Stimulated activated naive CD8-positive, alpha-beta T cell treated with anti-CD3 and anti-CD28 coated beads, Interleukin-15, Interleukin-2, amounts not matched to agents 100 ng/mL and 50 ng/mL, for 24 hours (primary cell): ENCODE measurements around the gene MN1.

Experiments used
- H3K27ac Mint-ChIP-seq: one replicate; pipeline ENCODE4 v1.8.0; 2021; ENCODE audit warnings: mild to moderate bottlenecking, mixed read lengths
- H3K27me3 Mint-ChIP-seq: one replicate; pipeline ENCODE4 v1.8.0; 2021; ENCODE audit warnings: mixed read lengths
- H3K36me3 Mint-ChIP-seq: one replicate; pipeline ENCODE4 v1.8.0; 2021; ENCODE audit warnings: low read depth, mixed read lengths
- H3K4me1 Mint-ChIP-seq: one replicate; pipeline ENCODE4 v1.8.0; 2021; ENCODE audit warnings: low read depth, mixed read lengths
- H3K4me3 Mint-ChIP-seq: one replicate; pipeline ENCODE4 v1.8.0; 2021; ENCODE audit warnings: mild to moderate bottlenecking, mixed read lengths
- H3K9me3 Mint-ChIP-seq: one replicate; pipeline ENCODE4 v1.8.0; 2021; ENCODE audit warnings: mixed read lengths

Gene MN1

DNA sequence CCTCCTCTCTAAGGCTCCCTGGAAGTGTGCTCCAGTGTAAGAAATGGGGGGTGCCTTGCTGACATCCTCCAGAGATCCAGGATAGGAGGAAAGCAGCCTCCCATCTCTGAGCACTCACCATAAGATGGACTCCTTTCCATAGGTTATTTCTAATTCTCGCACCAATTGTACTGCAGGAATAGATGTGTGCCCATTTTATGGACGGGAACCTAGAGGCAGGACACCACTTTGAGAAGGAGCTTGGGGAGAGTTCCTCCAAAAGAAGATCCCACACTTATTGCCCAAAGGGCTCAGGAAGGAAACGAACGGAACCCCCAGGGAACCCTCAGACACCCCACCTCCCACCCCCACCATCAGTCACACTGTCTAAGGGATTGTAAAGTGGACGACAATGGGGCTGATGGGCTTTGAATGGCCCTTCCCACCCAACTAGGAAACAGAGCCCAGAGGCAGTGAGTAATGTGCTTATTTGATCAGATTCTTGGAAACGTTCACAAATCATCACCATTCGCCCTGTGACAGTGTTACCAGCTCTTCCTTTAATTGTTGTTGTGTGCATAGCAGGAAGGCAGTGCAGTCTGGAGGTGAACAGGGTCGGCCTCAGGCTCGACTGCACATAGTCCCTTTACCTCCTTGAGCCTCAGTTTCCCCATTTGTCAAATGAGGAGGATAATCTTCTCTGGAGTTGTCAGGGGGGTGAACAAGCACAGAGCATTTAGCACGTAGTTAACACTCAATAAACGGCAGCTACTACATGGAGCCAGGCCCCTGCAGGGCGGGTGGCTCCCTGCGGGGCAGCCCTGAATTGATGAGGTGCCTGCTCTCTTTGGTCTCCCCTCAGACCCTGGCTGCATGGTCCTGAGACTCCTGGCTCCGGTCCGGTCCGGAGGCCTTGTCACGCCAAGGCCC is 8.4 kb upstream of the MN1 start:
- Mint-ChIP-seq H3K9me3 (no peaks in the 10 kb centered on the region), H3K4me1 (peaks cover 4% of the 10 kb centered on the region), H3K27me3 (peaks cover 20% of the 10 kb centered on the region), H3K36me3 (no peaks in the 10 kb centered on the region), H3K27ac (no peak overlapping the region), H3K4me3 (no peak overlapping the region)

DNA sequence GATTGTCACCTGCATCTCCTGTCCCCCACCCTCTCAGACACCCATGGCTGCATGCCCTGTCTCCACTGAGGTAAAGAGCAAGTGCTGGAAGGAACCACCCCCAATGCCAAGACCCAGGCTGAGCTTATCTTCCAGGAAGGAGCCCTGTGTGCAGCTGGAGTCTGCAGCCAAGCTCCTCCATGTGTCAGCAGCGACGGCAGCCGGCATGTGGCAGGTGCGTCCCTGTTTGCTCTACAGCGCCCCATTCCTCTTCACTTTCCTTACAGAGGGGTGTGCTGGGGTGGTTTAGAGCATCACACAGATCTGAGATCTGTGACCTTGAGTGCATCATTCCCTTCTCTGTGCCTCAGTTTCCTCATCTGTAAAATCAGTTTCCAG is 7.7 kb upstream of the MN1 start:
- Mint-ChIP-seq H3K27ac (no peak overlapping the region), H3K4me1 (peaks cover 8% of the 10 kb centered on the region), H3K4me3 (no peak overlapping the region), H3K27me3 (peaks cover 27% of the 10 kb centered on the region), H3K9me3 (no peaks in the 10 kb centered on the region), H3K36me3 (no peaks in the 10 kb centered on the region)

DNA sequence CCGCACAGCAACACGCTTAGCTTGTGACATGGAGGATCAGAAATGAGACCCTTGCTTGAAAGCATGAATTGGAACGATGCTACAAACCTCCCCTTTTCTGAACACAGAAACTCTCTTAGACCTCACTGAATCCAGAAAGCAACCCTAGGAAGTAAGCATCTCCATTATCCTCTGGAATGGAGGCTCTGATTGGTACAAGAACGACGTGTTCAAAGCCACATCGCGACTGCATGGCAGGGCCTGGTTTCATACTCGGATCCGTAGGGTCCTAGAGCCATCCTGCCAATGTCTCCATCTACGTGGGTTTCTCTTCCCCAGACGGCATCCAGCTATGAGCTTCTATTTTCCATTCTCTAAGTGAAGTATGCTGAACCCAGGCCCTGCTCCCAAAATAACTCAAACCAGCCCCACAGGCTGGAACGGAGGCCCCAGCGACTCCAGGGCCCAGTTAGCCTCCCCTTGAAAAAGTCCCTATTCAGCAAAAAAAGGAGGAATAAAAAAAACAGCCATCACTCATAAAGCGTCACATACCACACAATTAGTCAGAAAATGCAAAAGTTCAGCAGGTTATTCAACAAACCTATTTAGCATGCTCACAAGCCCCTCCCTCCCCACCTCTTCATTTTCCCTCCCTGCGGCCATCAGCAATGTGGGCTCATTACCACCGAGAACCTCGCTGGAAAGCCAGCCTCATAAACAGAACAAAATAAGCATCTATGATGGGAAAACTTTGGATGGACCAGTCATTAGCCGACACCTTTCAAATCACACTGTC is 7.1 kb upstream of the MN1 start:
- no peak overlapping the region for H3K4me3 Mint-ChIP-seq
- H3K36me3 Mint-ChIP-seq = no peaks in the 10 kb centered on the region
- peaks cover 28% of the 10 kb centered on the region for H3K27me3 Mint-ChIP-seq
- H3K9me3 Mint-ChIP-seq = no peaks in the 10 kb centered on the region
- H3K4me1 Mint-ChIP-seq = peaks cover 8% of the 10 kb centered on the region
- no peak overlapping the region for H3K27ac Mint-ChIP-seq

DNA sequence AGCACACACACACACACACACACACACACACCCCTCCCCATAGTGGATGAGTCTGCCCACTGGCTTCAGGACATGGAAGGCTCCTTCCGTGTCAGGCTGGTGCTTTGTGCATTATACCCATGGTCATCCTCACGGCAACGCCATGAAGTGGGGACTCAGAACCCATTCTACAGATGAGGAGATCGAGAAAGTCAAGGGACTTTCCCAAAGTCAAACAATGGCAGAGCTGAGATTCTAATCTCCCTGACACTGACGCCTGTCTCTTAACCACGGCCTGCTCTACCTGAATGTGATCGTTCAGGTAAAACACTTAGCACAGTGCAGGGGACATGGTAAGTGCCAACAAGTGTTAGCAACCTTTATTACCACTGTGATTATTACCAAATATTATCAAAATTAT is 4.3 kb upstream of the MN1 start:
- Mint-ChIP-seq H3K27ac (no peak overlapping the region), H3K4me1 (peaks cover 16% of the 10 kb centered on the region), H3K27me3 (peaks cover 39% of the 10 kb centered on the region), H3K36me3 (no peaks in the 10 kb centered on the region), H3K9me3 (no peaks in the 10 kb centered on the region), H3K4me3 (no peak overlapping the region)

DNA sequence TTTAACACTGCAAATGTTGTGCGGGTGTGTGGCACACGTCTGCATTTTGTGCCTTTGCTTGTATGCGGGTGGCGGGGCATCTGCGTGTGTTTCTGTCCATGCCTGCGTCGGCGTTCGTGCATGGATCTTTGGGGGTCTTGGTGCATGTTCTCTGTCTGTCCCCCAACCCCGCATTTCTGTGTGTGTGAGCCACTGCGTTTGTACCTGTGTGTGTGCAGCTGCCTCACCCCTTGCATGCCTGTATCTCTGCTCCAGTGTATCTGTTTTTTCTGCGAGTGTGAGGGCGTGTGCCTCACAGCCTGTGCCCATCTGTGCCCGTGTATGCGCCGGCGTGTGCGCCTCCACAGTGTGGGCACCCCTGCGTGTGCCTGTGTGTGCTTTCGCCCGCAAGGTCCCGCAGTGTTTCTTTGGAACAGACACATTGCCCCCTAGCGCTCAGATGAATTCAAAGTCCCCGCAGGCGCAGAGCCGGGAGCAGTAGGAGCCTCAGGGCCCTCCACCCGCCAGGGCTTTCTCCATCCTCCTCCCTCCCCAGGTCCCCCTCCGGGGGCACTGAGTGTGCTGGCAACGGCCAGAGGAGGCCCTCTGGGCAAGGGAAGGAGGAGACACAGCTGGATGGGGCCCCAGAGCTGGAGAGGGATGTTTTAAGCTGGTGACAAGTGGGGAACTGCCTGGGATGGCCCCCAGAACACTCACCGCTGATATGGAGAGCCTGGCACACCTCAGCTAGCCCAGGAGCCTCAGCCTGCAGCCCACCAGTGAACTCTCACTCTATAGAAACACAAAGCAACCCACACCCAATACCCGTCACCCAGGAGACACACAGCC is 3.1 kb upstream of the MN1 start:
- Mint-ChIP-seq H3K36me3 (no peaks in the 10 kb centered on the region), H3K27ac (no peak overlapping the region), H3K9me3 (no peaks in the 10 kb centered on the region), H3K4me1 (peaks cover 16% of the 10 kb centered on the region), H3K27me3 (peaks cover 39% of the 10 kb centered on the region), H3K4me3 (no peak overlapping the region)

DNA sequence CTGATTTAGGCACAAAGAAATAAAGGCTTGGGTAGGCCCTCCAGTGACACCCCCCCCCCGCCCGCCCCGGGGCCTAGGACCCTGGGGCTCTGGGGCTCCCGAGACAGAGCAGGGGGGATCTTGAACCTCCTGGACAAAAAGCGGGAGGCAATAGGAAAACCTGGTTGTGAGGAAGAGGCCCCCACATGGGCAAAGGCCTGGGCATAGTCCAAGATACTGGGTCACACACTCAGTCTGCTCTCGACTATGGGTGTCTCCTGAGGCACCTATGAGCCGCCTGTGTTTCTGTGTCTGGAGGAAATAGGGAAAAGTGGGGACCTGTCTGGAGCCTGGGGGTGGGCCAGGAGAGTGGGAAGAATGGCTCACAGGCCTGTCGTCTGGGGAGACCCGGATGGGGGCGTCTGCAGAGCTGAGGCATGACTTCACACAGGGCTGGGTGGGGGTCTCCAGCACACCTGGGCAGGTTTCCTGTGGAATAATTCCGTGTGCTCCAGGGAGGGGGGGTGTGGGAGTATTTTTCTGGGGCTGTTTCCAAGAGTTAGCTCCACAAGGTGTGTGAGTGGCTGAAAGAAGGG is 2.4 kb upstream of the MN1 start:
- peaks cover 16% of the 10 kb centered on the region for H3K4me1 Mint-ChIP-seq
- H3K27ac Mint-ChIP-seq = no peak overlapping the region
- no peaks in the 10 kb centered on the region for H3K36me3 Mint-ChIP-seq
- H3K4me3 Mint-ChIP-seq = no peak overlapping the region
- H3K27me3 Mint-ChIP-seq = peaks cover 37% of the 10 kb centered on the region
- no peaks in the 10 kb centered on the region for H3K9me3 Mint-ChIP-seq

DNA sequence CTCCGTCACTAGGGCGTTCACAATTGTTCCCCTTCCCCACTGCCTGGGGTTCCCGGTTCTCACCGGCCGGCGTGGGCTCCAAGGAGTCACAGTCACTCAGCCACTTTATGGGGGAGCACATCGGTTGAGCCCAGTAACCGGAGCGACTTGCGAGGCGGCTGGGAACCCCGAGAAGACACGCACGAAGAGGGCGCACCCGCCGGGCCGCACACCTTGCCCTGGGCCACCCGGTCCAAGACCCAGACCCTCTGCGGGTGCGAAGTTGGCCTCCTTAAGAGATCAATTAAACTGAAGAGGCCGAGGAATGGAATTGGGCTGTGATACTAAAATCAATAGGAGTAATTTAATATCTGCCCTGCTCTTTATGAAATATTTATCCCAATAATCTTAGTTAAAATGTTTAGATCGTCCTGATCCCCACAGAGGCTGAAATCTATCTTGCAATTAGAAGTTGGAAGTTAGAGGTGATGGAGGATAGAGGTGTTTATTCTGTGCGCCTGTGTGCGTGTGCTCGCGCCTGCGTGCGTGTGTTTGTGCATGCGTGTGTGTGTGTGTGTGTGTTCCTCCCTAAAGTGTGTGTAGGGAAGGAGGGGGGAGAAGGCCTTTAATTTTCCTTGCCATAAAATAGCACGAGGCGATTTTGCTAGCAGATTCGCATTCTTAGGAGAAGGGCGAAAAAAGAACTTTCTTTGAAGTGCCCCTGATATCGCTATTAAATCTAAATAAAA is 954 bp upstream of the MN1 start:
- Mint-ChIP-seq H3K4me1 (peaks cover 16% of the 10 kb centered on the region), H3K27me3 (peaks cover 33% of the 10 kb centered on the region), H3K4me3 (peak overlapping the region; percentile 76), H3K36me3 (no peaks in the 10 kb centered on the region), H3K27ac (no peak overlapping the region), H3K9me3 (no peaks in the 10 kb centered on the region)

DNA sequence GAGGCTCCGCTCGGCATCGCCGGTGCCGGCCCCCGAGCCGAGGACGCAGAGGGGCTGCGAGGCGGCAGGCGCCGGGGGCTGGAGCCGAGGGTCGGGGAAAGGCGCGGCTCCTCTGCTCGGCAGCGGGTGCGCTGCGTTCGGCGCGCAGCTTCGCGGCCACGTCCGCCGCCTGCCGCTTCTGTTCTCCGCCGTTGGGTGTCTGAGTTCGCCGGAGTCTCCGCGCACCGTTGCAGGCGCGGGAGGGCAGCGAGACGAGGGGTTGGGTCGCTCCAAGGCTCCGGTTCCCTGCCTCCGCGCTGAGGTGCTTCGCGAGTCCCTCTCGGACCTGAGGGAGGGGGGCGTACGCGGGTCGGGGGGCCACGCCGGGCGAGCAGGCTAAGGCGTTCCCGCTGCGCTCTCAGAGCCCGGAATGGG is 347 bp downstream of the MN1 start:
- no peaks in the 10 kb centered on the region for H3K9me3 Mint-ChIP-seq
- H3K36me3 Mint-ChIP-seq = no peaks in the 10 kb centered on the region
- peaks cover 29% of the 10 kb centered on the region for H3K27me3 Mint-ChIP-seq
- H3K27ac Mint-ChIP-seq = no peak overlapping the region
- peak overlapping the region; percentile 71 for H3K4me3 Mint-ChIP-seq
- H3K4me1 Mint-ChIP-seq = peaks cover 16% of the 10 kb centered on the region

DNA sequence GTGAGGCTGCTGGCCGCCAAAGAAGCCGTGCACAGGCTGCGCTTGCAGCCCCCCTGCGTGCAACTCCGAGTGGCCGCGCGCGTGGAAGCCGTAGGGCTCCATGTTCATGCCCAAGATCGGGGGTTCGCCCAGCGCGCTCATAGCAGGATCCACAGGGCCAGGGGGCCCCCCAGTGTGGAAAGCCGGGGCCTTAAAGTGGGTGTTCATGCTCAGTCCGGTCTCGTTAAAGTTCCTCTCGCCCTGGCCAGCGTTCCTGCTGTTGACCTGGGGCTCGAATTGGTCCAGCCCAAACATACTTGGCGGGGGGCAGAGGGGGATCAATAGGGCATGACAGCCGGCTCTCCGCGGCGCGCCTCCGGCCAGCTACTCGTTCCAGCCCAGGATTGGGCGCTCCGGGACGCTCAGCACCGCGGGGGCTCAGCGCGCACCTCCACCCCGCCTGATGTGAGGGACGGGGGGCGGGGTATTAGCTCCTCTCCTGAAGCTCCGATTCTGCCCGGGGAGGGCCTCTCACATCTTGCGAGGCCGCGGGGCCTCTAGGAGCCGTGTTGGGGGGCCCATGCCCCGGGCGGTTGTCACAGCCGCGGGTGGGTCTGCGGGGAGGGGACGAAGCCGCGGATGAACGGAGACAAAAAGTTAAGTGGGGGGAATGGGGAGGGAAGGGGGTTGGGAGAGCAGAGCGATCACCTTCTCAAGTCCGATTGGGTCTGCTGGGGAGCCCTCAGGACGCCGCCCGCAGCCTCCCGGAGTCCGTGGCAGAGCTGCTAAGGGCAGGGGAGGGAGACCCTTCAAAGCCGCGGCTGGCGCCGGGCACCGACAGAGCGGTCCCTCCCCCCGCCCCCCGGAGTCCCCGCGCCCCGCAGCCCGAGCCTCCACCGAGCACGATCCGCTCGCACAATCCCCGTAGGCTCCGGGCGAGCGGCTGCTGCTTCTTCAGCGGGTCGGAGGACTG is 1.0 kb downstream of the MN1 start:
- H3K27ac Mint-ChIP-seq = no peak overlapping the region
- no peaks in the 10 kb centered on the region for H3K9me3 Mint-ChIP-seq
- no peaks in the 10 kb centered on the region for H3K36me3 Mint-ChIP-seq
- peaks cover 25% of the 10 kb centered on the region for H3K27me3 Mint-ChIP-seq
- no peak overlapping the region for H3K4me3 Mint-ChIP-seq
- peaks cover 16% of the 10 kb centered on the region for H3K4me1 Mint-ChIP-seq

DNA sequence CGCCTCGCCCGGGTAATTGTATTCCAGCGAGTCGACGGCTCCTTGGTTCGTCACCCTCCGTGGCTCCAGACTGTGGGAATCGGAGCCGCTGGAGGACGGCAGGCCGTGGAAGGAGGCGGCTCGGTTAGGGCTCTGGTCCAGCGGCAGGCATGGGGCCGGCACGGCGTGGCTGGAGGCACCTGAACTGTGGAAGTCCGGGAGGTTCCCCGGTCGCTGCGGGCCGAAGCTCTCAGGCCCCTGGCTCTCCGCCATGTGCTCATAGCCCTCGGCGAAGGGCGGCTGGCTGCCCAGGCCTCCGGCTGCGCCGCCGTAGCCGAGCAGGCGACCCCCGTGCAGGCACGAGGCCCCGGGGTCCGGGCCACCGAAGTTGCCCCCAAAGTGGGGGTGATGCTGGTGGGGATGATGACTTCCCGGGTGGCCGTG is 1.7 kb downstream of the MN1 start:
- Mint-ChIP-seq H3K27me3 (peaks cover 18% of the 10 kb centered on the region), H3K36me3 (no peaks in the 10 kb centered on the region), H3K9me3 (no peaks in the 10 kb centered on the region), H3K27ac (no peak overlapping the region), H3K4me1 (peaks cover 12% of the 10 kb centered on the region), H3K4me3 (no peak overlapping the region)

DNA sequence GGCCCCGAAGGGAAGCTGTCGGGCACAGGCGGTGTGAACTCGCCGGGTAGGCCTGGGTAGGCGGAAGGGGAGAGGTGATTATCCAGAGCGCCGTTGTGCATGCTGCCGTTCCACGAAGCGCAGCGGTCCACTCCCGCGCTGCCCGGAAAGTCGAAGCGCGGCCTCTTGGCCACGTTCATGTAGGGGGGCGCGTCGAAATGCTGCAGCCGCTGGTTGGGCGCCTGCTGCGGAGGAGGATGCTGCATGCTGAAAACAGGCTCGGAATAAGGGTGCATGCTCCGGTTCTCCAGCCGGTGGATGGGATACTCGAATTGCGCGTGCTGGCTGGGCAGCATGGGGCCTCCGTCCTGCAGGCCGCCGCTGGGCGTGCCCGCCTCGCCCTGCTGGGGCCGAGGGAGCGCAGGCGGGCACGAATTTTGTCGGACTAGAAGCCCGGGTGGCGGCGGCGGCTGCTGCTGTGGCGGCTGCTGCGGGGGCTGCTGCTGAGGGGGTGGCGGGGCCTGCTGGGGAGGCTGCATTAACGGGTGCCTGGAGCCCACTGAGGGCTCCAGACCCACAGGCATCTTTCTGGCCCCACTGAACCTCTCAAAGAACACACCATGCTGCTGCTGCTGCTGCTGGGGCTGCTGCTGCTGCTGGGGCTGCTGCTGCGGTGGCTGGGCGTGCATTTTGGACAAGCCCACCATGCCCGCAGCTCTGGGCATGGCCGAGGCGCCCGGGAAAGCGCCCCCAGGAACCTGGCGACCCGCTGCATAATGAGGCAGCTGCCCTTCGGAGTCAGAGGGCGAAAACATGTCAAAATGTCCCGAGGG is 2.3 kb downstream of the MN1 start:
- Mint-ChIP-seq H3K4me1 (peaks cover 8% of the 10 kb centered on the region), H3K27me3 (peaks cover 12% of the 10 kb centered on the region), H3K4me3 (no peak overlapping the region), H3K9me3 (no peaks in the 10 kb centered on the region), H3K27ac (no peak overlapping the region), H3K36me3 (no peaks in the 10 kb centered on the region)

DNA sequence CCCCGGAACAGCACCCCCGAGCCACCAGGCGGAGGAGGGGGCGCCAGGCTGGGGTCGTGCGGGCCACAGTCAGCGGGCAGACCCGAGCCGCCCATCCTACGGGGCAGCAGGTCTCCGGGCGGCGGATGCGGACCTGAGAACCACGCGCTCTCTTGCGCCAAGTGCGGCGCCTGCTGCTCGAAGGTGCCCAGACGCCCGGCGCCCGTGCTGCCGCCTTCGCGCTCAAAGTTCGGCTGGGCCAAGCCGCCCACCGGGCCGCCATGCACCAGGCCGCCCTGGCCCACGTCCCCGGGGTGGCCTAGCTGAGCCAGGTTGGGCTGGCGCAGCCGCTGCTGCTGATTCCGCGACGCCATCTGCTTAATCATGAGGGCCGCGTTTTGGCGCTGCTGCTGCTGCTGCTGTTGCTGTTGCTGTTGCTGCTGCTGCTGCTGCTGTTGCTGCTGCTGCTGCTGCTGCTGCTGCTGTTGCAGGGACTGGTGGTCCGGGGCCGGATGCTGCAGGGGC is 3.0 kb downstream of the MN1 start:
- H3K4me1 Mint-ChIP-seq = peaks cover 8% of the 10 kb centered on the region
- H3K27me3 Mint-ChIP-seq = peaks cover 10% of the 10 kb centered on the region
- no peak overlapping the region for H3K27ac Mint-ChIP-seq
- no peaks in the 10 kb centered on the region for H3K36me3 Mint-ChIP-seq
- no peak overlapping the region for H3K4me3 Mint-ChIP-seq
- H3K9me3 Mint-ChIP-seq = no peaks in the 10 kb centered on the region
